ENCODE results near the gene EPHB6.

EPHB6 gene

GRCh38 chr7:142855114-142855743, 353 bp downstream of the EPHB6 start:
- no peak for TF ChIP-seq CTCF (IDR thresholded peaks at IDR 0.05; ENCODE audit: low read depth, low read length)
- TF ChIP-seq POLR2A (IDR thresholded peaks at IDR 0.05; ENCODE audit: extremely low read depth, insufficient read length): no peak
- TF ChIP-seq, protein P1, sequence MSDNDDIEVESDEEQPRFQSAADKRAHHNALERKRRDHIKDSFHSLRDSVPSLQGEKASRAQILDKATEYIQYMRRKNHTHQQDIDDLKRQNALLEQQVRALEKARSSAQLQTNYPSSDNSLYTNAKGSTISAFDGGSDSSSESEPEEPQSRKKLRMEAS (IDR thresholded peaks at IDR 0.05; ENCODE audit: low read depth, low read length): no peak
- no peak for TF ChIP-seq MYC (IDR thresholded peaks at IDR 0.05; ENCODE audit: low read depth, low read length)
- H3K4me3 ChIP-seq (ENCODE audit: low read depth, low read length): peak overlapping the region; percentile 54
- DNase-seq (ENCODE audit: low read depth): peak; percentile 56

GRCh38 chr7:142855756-142856564, 1.1 kb downstream of the EPHB6 start:
- TF ChIP-seq MYC (IDR thresholded peaks at IDR 0.05; ENCODE audit: low read depth, low read length) (no peak), CTCF (IDR thresholded peaks at IDR 0.05; ENCODE audit: low read depth, low read length) (no peak), POLR2A (IDR thresholded peaks at IDR 0.05; ENCODE audit: extremely low read depth, insufficient read length) (no peak)
- TF ChIP-seq, protein P1 (IDR thresholded peaks at IDR 0.05; ENCODE audit: low read depth, low read length): no peak
- H3K4me3 ChIP-seq (ENCODE audit: low read depth, low read length): peak overlapping the region; percentile 54
- DNase-seq (ENCODE audit: low read depth): no peak

- no peak overlapping the region for H3K4me3 ChIP-seq (ENCODE audit: low read depth, low read length)
- peak; percentile 45 for DNase-seq (ENCODE audit: low read depth)
- TF ChIP-seq MYC (IDR thresholded peaks at IDR 0.05; ENCODE audit: low read depth, low read length) (no peak), CTCF (IDR thresholded peaks at IDR 0.05; ENCODE audit: low read depth, low read length) (no peak), POLR2A (IDR thresholded peaks at IDR 0.05; ENCODE audit: extremely low read depth, insufficient read length) (no peak)
- TF ChIP-seq, protein P1 (IDR thresholded peaks at IDR 0.05; ENCODE audit: low read depth, low read length): no peak
These were observed 1.8 kb downstream of the EPHB6 start for GRCh38 chr7:142856565-142857245.

- H3K4me3 ChIP-seq (ENCODE audit: low read depth, low read length): no peak overlapping the region
- DNase-seq (ENCODE audit: low read depth): no peak
- no peak for TF ChIP-seq POLR2A (IDR thresholded peaks at IDR 0.05; ENCODE audit: extremely low read depth, insufficient read length)
- TF ChIP-seq, protein P1 (IDR thresholded peaks at IDR 0.05; ENCODE audit: low read depth, low read length): no peak
- no peak for TF ChIP-seq MYC (IDR thresholded peaks at IDR 0.05; ENCODE audit: low read depth, low read length)
- no peak for TF ChIP-seq CTCF (IDR thresholded peaks at IDR 0.05; ENCODE audit: low read depth, low read length)
These were observed 2.7 kb downstream of the EPHB6 start for GRCh38 chr7:142857625-142858024.

DNA sequence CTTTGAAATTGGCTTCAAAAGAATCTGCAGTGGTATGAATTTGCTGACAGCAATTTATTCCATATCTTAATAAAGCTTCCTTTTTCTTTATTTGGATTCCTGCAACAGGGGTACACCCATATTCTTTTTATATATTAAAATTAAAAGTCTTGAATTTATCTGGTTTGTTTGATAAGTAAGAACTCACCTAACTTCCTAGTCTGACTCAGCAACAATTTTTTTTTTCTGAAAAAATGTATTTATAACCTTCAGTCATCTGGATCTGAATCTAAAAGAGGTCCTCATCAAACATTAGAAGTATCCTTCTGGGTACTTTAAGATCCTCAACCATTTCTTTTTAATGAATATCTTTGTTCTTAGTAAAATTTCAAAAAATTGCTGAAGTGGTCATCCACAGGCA, 4.5 kb downstream of the EPHB6 start:
- no peak for DNase-seq (ENCODE audit: low read depth)
- no peak overlapping the region for H3K4me3 ChIP-seq (ENCODE audit: low read depth, low read length)
- no peak for TF ChIP-seq POLR2A (IDR thresholded peaks at IDR 0.05; ENCODE audit: extremely low read depth, insufficient read length)
- no peak for TF ChIP-seq CTCF (IDR thresholded peaks at IDR 0.05; ENCODE audit: low read depth, low read length)
- TF ChIP-seq, protein P1 (IDR thresholded peaks at IDR 0.05; ENCODE audit: low read depth, low read length): no peak
- TF ChIP-seq MYC (IDR thresholded peaks at IDR 0.05; ENCODE audit: low read depth, low read length): no peak

All from NB4 (cell line).